Endothelial cell (in vitro differentiated cells): ENCODE results near the gene KCNMA1. TPM values are rescaled to one million over a fixed set of nuclear protein-coding genes. Genes with fewer than 3 reads are reported as not detected.

Source experiments
- DNase-seq: peaks from one replicate; pipeline ENCODE4 v3.0.0; 2021; ENCODE audit warnings: low spot score
- H3K27ac Mint-ChIP-seq: one replicate; pipeline ENCODE4 v1.8.0; 2021; ENCODE audit warnings: mixed read lengths, inconsistent platforms; ENCODE audit not compliant: unreplicated experiment
- H3K27me3 Mint-ChIP-seq: one replicate; pipeline ENCODE4 v1.8.0; 2021; ENCODE audit warnings: mild to moderate bottlenecking, moderate library complexity, mixed read lengths, inconsistent platforms; ENCODE audit not compliant: unreplicated experiment
- H3K36me3 Mint-ChIP-seq: one replicate; pipeline ENCODE4 v1.8.0; 2021; ENCODE audit warnings: mild to moderate bottlenecking, low read depth, mixed read lengths, inconsistent platforms; ENCODE audit not compliant: unreplicated experiment
- H3K4me1 Mint-ChIP-seq: one replicate; pipeline ENCODE4 v1.8.0; 2021; ENCODE audit warnings: mild to moderate bottlenecking, mixed read lengths, inconsistent platforms; ENCODE audit not compliant: unreplicated experiment
- H3K4me3 Mint-ChIP-seq: one replicate; pipeline ENCODE4 v1.8.0; 2021; ENCODE audit warnings: mild to moderate bottlenecking, mixed read lengths, inconsistent platforms; ENCODE audit not compliant: unreplicated experiment
- H3K9me3 Mint-ChIP-seq: one replicate; pipeline ENCODE4 v1.8.0; 2021; ENCODE audit warnings: mixed read lengths, inconsistent platforms; ENCODE audit not compliant: unreplicated experiment
- total RNA-seq: library from RNA; stranded (reverse); fragmentation: NEBNext Ultra II Directional; extraction: Animal tissue kit (Norgen Biotek cat#: 25700); gene quantifications from one replicate; pipeline ENCODE4 v1.2.1, GENCODE V29; 2021; ENCODE audit not compliant: unreplicated experiment
- TF ChIP-seq, protein P1 (sequence below): fragments of 200-600 bp; sonication (generic); IDR thresholded peaks from one replicate; pipeline ENCODE4 v1.5.0; 2021; ENCODE audit warnings: antibody characterized with exemption; ENCODE audit not compliant: unreplicated experiment

KCNMA1 gene
- total RNA-seq, 1 donor from 2014 or later = 5.1 TPM

DNA sequence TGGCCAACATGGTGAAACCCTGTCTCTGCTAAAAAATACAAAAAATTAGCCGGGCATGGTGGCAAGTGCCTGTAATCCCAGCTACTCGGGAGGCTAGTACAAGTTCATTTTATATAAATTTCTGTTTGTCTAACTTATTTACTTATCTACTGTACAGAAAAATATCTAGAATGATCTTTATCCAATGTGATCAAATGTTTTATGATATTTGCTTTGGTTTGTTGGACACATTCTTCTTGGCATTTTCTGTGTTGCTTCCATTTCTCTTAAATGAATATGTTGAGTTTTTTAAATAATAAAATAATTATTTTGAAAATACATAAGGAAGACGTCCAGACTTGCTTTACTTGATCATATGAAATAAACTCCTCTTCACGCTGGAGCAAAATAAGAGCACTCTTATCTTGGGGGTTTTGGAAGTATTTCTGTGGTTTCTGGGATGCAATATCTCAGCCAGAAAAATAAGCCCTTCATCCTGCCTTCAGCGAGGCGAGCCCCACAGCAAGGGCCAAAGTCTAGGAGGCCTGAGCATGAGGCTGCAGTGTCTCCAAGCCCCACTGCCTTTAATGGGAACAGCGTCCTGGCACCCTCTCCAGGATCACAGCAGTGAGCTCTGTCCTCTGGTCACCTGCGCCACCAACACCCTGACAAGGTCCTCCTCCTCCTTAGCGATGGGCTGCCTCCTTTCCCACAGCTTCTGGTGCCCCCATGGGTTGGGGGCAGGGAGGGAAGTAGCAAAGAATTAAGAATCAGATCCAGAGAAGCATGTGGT, 480.2 kb downstream of the KCNMA1 start:
- DNase-seq = no peak
- H3K4me1 Mint-ChIP-seq = peaks cover 8% of the 10 kb centered on the region
- H3K4me3 Mint-ChIP-seq = no peak overlapping the region
- H3K9me3 Mint-ChIP-seq = no peaks in the 10 kb centered on the region
- no peak overlapping the region for H3K27ac Mint-ChIP-seq
- no peaks in the 10 kb centered on the region for H3K36me3 Mint-ChIP-seq
- H3K27me3 Mint-ChIP-seq = peaks cover 2% of the 10 kb centered on the region
- TF ChIP-seq, protein P1, sequence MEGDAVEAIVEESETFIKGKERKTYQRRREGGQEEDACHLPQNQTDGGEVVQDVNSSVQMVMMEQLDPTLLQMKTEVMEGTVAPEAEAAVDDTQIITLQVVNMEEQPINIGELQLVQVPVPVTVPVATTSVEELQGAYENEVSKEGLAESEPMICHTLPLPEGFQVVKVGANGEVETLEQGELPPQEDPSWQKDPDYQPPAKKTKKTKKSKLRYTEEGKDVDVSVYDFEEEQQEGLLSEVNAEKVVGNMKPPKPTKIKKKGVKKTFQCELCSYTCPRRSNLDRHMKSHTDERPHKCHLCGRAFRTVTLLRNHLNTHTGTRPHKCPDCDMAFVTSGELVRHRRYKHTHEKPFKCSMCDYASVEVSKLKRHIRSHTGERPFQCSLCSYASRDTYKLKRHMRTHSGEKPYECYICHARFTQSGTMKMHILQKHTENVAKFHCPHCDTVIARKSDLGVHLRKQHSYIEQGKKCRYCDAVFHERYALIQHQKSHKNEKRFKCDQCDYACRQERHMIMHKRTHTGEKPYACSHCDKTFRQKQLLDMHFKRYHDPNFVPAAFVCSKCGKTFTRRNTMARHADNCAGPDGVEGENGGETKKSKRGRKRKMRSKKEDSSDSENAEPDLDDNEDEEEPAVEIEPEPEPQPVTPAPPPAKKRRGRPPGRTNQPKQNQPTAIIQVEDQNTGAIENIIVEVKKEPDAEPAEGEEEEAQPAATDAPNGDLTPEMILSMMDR = no peak

DNA sequence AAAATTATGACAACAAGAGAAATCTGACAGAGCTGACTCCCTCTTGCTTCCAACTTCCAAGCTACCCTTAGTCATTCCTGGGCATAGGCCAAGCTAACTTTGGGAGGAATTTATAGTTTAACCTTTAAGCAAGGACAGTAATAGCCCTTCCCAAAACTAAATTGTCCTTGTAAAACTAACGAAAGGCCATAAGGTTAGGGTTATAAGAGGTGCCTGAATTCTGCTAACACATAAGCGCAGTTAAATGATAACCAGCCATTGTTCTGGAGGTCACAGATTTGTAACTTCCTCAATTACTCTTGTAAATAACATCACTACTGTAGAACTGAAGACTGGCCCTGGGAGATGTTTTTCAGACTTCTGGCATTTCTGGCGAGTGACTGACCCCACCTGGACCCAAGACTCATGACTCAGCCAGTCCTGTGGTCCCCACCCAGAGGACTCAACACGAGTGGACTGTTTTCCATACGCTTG, 481.2 kb downstream of the KCNMA1 start:
- H3K4me1 Mint-ChIP-seq = peaks cover 18% of the 10 kb centered on the region
- no peak overlapping the region for H3K27ac Mint-ChIP-seq
- H3K9me3 Mint-ChIP-seq = no peaks in the 10 kb centered on the region

DNA sequence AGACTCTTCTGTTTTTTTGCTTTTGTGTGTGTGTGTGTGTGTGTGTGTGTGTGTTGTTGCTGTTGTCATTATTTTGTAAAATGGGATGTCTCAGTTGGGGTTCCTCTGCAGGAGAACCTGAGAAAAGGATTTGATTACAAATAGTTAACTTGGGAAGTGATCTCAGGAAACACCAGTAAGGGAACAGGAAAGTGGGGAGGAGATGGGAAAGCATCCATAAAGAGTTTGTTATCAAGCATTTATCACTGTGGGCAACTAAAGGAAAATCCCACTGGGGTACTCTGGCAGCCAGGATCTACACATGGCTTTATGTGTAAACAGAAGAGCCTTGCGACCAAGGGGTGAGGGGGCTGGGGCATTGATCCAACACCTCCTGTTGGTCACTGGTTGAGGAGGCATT, 485.4 kb downstream of the KCNMA1 start:
- no peaks in the 10 kb centered on the region for H3K27me3 Mint-ChIP-seq

More for the DNA sequence above, 481.2 kb downstream of the KCNMA1 start:
- Mint-ChIP-seq H3K36me3 (no peaks in the 10 kb centered on the region), H3K27me3 (peaks cover 2% of the 10 kb centered on the region), H3K4me3 (no peak overlapping the region)
- TF ChIP-seq, protein P1 = no peak
- no peak for DNase-seq

DNA sequence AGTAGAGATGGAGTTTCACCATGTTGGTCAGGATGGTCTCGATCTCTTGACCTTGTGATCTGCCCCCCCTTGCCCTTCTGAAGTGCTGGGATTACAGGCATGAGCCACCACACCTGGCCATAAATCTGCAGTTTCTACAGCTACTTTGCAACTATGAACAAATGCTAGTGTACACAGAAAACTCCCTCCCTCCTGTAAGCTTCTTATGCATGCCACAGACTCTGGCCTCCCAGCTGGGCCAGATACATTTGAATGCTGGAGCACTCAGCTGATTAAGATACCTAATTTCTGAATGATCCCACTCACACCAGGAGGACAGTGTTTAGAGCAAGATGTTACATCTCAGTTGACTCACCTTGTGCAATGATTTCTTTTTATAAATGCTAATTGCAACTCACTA, 486.2 kb downstream of the KCNMA1 start:
- peaks cover 15% of the 10 kb centered on the region for H3K4me1 Mint-ChIP-seq
- H3K9me3 Mint-ChIP-seq = no peaks in the 10 kb centered on the region
- TF ChIP-seq, protein P1 = no peak
- no peak overlapping the region for H3K4me3 Mint-ChIP-seq
- H3K27me3 Mint-ChIP-seq = no peaks in the 10 kb centered on the region
- no peak for DNase-seq
- H3K27ac Mint-ChIP-seq = no peak overlapping the region
- H3K36me3 Mint-ChIP-seq = no peaks in the 10 kb centered on the region

More for the DNA sequence above, 485.4 kb downstream of the KCNMA1 start:
- Mint-ChIP-seq H3K36me3 (no peaks in the 10 kb centered on the region), H3K27ac (no peak overlapping the region), H3K9me3 (no peaks in the 10 kb centered on the region), H3K4me1 (peaks cover 15% of the 10 kb centered on the region), H3K4me3 (no peak overlapping the region)
- DNase-seq = no peak
- TF ChIP-seq, protein P1 = no peak

DNA sequence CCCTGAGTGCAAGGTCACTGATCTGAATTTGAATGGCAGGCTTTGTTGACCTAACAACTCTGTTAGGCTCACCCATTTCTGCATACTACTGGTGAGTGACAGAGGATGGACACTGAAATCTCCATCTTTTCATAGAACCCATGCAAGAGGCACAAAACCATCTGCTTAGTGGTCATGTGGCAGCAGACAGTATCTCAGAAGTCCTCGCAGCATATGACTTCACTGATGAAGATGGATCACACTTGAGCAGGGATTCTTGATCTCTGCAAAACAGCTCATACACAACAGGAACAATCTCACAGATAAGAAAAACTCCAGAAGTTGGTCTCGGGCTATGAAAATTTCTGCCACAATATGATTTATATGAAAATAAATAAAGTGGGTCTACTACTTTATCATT, 487.9 kb downstream of the KCNMA1 start:
- DNase-seq = no peak
- Mint-ChIP-seq H3K36me3 (no peaks in the 10 kb centered on the region), H3K4me1 (peaks cover 15% of the 10 kb centered on the region), H3K27ac (no peak overlapping the region), H3K27me3 (no peaks in the 10 kb centered on the region), H3K4me3 (no peak overlapping the region), H3K9me3 (no peaks in the 10 kb centered on the region)
- TF ChIP-seq, protein P1 = no peak
